SK-N-SH treated with all-trans-retinoic acid at 6 μM for 48 hours (cell line): ENCODE data around the gene IDUA.

Experiments
- ATAC-seq: fragments of 200-7000 bp; cut with Tn5 transposase; 3 replicates; pipeline ENCODE4 v1.9.1; 2020; ENCODE audit warnings: mild to moderate bottlenecking, moderate library complexity
- ARNTL ChIP-seq: fragments of 450-650 bp; formaldehyde crosslinking; IDR thresholded peaks from 2 replicates; pipeline ENCODE4 v1.5.0; 2020; ENCODE audit warnings: low read depth, mild to moderate bottlenecking, moderate library complexity, borderline replicate concordance
- BACH2 ChIP-seq: fragments of 250-450 bp; sonication (Bioruptor Pico); IDR thresholded peaks from 2 replicates; pipeline ENCODE4 v1.9.0; 2021; ENCODE audit warnings: mild to moderate bottlenecking, borderline replicate concordance
- CSDC2 ChIP-seq: fragments of 250-450 bp; sonication (Bioruptor Pico); IDR thresholded peaks from 2 replicates; pipeline ENCODE4 v1.5.0; 2020; ENCODE audit warnings: mild to moderate bottlenecking, moderate library complexity
- CSRNP3 ChIP-seq: fragments of 250-450 bp; sonication (Bioruptor Pico); IDR thresholded peaks from 2 replicates; pipeline ENCODE4 v1.5.1; 2021; ENCODE audit warnings: mild to moderate bottlenecking, moderate library complexity
- ESRRG ChIP-seq: fragments of 250-450 bp; sonication (Bioruptor Pico); IDR thresholded peaks from 2 replicates; pipeline ENCODE4 v1.6.1; 2021; ENCODE audit warnings: mild to moderate bottlenecking
- ISL1 ChIP-seq: fragments of 250-450 bp; sonication (Bioruptor Pico); IDR thresholded peaks from 2 replicates; pipeline ENCODE4 v2.1.2; 2022; ENCODE audit warnings: mild to moderate bottlenecking, moderate library complexity
- OSR1 ChIP-seq: fragments of 250-450 bp; sonication (Bioruptor Pico); IDR thresholded peaks from 2 replicates; pipeline ENCODE4 v1.8.0; 2022; ENCODE audit warnings: moderate library complexity, mild to moderate bottlenecking, inconsistent platforms
- POU6F1 ChIP-seq: fragments of 250-450 bp; sonication (Bioruptor Pico); IDR thresholded peaks from 2 replicates; pipeline ENCODE4 v1.8.0; 2021; ENCODE audit warnings: low read depth, mild to moderate bottlenecking, moderate library complexity, borderline replicate concordance
- PPARA ChIP-seq: fragments of 250-450 bp; sonication (Bioruptor Pico); IDR thresholded peaks from 2 replicates; pipeline ENCODE4 v1.5.0; 2020; ENCODE audit warnings: mild to moderate bottlenecking, borderline replicate concordance
- RARB ChIP-seq: fragments of 250-450 bp; sonication (Bioruptor Pico); IDR thresholded peaks from 2 replicates; pipeline ENCODE4 v1.8.0; 2021; ENCODE audit warnings: mild to moderate bottlenecking, moderate library complexity
- SNAI2 ChIP-seq: fragments of 250-450 bp; sonication (Bioruptor Pico); IDR thresholded peaks from 2 replicates; pipeline ENCODE4 v1.5.0; 2020; ENCODE audit warnings: mild to moderate bottlenecking, moderate library complexity
- TCF4 ChIP-seq: fragments of 250-450 bp; sonication (Bioruptor Pico); IDR thresholded peaks from 2 replicates; pipeline ENCODE4 v1.8.0; 2021; ENCODE audit warnings: mild to moderate bottlenecking, moderate library complexity, borderline replicate concordance
- TOX ChIP-seq: fragments of 250-450 bp; sonication (Bioruptor Pico); IDR thresholded peaks from 2 replicates; pipeline ENCODE4 v1.8.0; 2021; ENCODE audit warnings: mild to moderate bottlenecking, moderate library complexity, borderline replicate concordance
- TSHZ2 ChIP-seq: fragments of 250-450 bp; sonication (Bioruptor Pico); IDR thresholded peaks from 2 replicates; pipeline ENCODE4 v1.5.0; 2020; ENCODE audit warnings: mild to moderate bottlenecking, moderate library complexity
- ZC3H10 ChIP-seq: fragments of 250-450 bp; sonication (Bioruptor Pico); IDR thresholded peaks from 2 replicates; pipeline ENCODE4 v1.5.1; 2021; ENCODE audit warnings: mild to moderate bottlenecking, moderate library complexity
- ZFP3 ChIP-seq: fragments of 250-450 bp; sonication (Bioruptor Pico); IDR thresholded peaks from 2 replicates; pipeline ENCODE4 v1.5.0; 2020; ENCODE audit warnings: mild to moderate bottlenecking, moderate library complexity
- ZNF565 ChIP-seq: fragments of 450-650 bp; formaldehyde crosslinking; conservative IDR thresholded peaks from 2 replicates; pipeline ENCODE4 v1.5.0; 2020; ENCODE audit warnings: low read depth, mild to moderate bottlenecking, moderate library complexity
- ZNF70 ChIP-seq: fragments of 450-650 bp; formaldehyde crosslinking; IDR thresholded peaks from 2 replicates; pipeline ENCODE4 v1.5.0; 2020; ENCODE audit warnings: mild to moderate bottlenecking, moderate library complexity
- ZNF8 ChIP-seq: fragments of 450-650 bp; formaldehyde crosslinking; IDR thresholded peaks from 2 replicates; pipeline ENCODE4 v1.5.0; 2020; ENCODE audit warnings: mild to moderate bottlenecking, moderate library complexity
- TF ChIP-seq, protein P1 (sequence below): fragments of 250-450 bp; sonication (Bioruptor Pico); IDR thresholded peaks from 2 replicates; pipeline ENCODE4 v1.5.1; 2020; ENCODE audit warnings: low read depth, mild to moderate bottlenecking, moderate library complexity
- TF ChIP-seq, protein P2 (sequence below): fragments of 250-450 bp; sonication (Bioruptor Pico); IDR thresholded peaks from 2 replicates; pipeline ENCODE4 v1.8.0; 2020; ENCODE audit warnings: mild to moderate bottlenecking, moderate library complexity, borderline replicate concordance

Gene IDUA

DNA sequence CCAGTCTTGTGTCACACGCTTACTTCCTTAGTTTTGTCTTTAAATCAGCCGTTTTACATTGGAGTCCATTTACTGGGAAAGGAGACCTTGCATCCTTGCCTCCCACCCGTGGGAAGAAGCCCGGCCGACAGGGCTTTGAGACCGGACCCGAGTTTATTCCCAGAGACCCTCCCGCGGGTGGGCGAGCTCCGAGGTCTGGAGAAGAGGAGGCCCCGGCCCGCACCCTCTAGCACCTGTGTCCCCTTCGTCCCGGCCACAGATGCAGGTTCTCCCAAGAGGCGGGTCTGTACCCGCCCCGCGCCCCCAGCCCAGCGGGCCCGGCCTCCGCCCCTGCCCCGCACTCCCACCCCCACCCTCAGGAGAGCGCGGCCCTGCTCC, 10.1 kb downstream of the IDUA start:
- ATAC-seq, result no peak

GRCh38 chr4:997375-998071, 10.7 kb downstream of the IDUA start:
- no peak for TF ChIP-seq ZC3H10 (CRISPR knock-in tag)
- TF ChIP-seq ZFP3 (CRISPR knock-in tag), result no peak
- TF ChIP-seq, protein P1, sequence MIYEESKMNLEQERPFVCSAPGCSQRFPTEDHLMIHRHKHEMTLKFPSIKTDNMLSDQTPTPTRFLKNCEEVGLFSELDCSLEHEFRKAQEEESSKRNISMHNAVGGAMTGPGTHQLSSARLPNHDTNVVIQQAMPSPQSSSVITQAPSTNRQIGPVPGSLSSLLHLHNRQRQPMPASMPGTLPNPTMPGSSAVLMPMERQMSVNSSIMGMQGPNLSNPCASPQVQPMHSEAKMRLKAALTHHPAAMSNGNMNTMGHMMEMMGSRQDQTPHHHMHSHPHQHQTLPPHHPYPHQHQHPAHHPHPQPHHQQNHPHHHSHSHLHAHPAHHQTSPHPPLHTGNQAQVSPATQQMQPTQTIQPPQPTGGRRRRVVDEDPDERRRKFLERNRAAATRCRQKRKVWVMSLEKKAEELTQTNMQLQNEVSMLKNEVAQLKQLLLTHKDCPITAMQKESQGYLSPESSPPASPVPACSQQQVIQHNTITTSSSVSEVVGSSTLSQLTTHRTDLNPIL (CRISPR knock-in tag), result no peak
- TF ChIP-seq ESRRG, result no peak
- TF ChIP-seq ZNF565 (CRISPR knock-in tag), result no peak
- ATAC-seq, result peak; percentile 21; the same call in 2 of the 3 replicates

More for the DNA sequence above, 10.1 kb downstream of the IDUA start:
- TF ChIP-seq, protein P2, sequence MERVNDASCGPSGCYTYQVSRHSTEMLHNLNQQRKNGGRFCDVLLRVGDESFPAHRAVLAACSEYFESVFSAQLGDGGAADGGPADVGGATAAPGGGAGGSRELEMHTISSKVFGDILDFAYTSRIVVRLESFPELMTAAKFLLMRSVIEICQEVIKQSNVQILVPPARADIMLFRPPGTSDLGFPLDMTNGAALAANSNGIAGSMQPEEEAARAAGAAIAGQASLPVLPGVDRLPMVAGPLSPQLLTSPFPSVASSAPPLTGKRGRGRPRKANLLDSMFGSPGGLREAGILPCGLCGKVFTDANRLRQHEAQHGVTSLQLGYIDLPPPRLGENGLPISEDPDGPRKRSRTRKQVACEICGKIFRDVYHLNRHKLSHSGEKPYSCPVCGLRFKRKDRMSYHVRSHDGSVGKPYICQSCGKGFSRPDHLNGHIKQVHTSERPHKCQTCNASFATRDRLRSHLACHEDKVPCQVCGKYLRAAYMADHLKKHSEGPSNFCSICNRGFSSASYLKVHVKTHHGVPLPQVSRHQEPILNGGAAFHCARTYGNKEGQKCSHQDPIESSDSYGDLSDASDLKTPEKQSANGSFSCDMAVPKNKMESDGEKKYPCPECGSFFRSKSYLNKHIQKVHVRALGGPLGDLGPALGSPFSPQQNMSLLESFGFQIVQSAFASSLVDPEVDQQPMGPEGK (CRISPR knock-in tag), result no peak
- TF ChIP-seq CSRNP3 (CRISPR knock-in tag) (no peak), ESRRG (no peak), ZC3H10 (CRISPR knock-in tag) (no peak), TCF4 (no peak), TSHZ2 (no peak), ZNF70 (no peak), ZNF565 (CRISPR knock-in tag) (no peak), OSR1 (CRISPR knock-in tag) (no peak), POU6F1 (CRISPR knock-in tag) (no peak), ARNTL (CRISPR knock-in tag) (no peak), RARB (CRISPR knock-in tag) (no peak), BACH2 (CRISPR knock-in tag) (no peak), CSDC2 (CRISPR knock-in tag) (no peak), ZNF8 (CRISPR knock-in tag) (no peak), ISL1 (CRISPR knock-in tag) (no peak), SNAI2 (CRISPR knock-in tag) (no peak), PPARA (CRISPR knock-in tag) (no peak), TOX (no peak)
- TF ChIP-seq, protein P1 (CRISPR knock-in tag), result no peak
- TF ChIP-seq, all 23 proteins: peak for 0
